ENCODE results near the gene PI4KA. TPM values are rescaled to one million over a fixed set of nuclear protein-coding genes. Genes with fewer than 3 reads are reported as not detected.

The PI4KA gene
- total RNA-seq, 6 experiments from 2014 or later, result 51.0 to 61.3 (median 57.2) TPM

DNA sequence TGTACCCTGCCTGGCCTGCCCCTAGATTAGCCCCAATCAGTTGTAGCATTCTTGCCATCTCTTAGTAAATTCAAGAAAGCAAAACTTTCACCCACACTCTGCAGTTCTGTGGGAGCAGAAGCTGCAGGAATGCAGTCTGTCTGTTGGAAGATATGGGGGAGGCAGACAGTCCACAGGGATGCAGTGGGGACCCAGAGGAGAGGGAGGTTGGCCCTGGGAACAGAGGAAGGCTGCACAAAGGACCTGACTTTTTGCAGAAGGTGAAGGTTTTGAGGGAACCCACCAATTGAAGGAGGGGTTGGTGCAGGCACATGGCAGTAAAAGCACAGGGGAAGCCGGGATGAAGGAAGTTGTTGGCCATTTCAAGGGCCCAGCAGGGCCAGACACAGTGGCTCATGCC lies 16.7 kb upstream of the PI4KA start:
- no peak overlapping the region for H3K4me3 Mint-ChIP-seq
- TF ChIP-seq, protein P1, sequence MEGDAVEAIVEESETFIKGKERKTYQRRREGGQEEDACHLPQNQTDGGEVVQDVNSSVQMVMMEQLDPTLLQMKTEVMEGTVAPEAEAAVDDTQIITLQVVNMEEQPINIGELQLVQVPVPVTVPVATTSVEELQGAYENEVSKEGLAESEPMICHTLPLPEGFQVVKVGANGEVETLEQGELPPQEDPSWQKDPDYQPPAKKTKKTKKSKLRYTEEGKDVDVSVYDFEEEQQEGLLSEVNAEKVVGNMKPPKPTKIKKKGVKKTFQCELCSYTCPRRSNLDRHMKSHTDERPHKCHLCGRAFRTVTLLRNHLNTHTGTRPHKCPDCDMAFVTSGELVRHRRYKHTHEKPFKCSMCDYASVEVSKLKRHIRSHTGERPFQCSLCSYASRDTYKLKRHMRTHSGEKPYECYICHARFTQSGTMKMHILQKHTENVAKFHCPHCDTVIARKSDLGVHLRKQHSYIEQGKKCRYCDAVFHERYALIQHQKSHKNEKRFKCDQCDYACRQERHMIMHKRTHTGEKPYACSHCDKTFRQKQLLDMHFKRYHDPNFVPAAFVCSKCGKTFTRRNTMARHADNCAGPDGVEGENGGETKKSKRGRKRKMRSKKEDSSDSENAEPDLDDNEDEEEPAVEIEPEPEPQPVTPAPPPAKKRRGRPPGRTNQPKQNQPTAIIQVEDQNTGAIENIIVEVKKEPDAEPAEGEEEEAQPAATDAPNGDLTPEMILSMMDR (IDR thresholded peaks at IDR 0.05), result no peak
- no peaks in the 10 kb centered on the region for H3K4me1 Mint-ChIP-seq (ENCODE audit: low read depth)
- peaks cover 4% of the 10 kb centered on the region; the same call in 1 of the 2 replicates for H3K36me3 Mint-ChIP-seq (ENCODE audit: low read depth)
- no peak overlapping the region for H3K27ac Mint-ChIP-seq
- no peak for DNase-seq
- H3K27me3 Mint-ChIP-seq (ENCODE audit: insufficient read depth), result no peaks in the 10 kb centered on the region; the same call in 1 of the 2 replicates
- no peaks in the 10 kb centered on the region for H3K9me3 Mint-ChIP-seq

DNA sequence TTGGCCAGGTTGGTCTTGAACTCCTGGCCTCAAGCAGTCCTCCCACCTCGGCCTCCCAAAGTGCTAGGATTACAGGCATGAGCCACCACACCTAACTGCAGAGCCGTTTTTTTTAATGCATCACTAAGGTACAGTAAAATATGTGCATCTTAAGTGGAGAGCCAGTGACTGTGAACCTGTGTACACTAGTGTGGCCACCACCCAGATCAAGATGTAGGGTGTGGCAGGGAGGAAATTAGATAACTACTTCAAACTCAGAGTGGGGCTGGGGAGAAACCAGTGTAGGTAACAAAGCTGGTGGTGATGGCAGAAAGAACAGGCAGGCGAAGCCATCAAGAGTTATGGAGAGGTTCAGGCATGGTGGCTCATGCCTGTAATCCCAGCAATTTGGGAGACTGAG lies 14.6 kb upstream of the PI4KA start:
- no peaks in the 10 kb centered on the region; the same call in 1 of the 2 replicates for H3K27me3 Mint-ChIP-seq (ENCODE audit: insufficient read depth)
- peaks cover 6% of the 10 kb centered on the region for H3K4me1 Mint-ChIP-seq (ENCODE audit: low read depth)
- no peak overlapping the region for H3K27ac Mint-ChIP-seq
- peaks cover 4% of the 10 kb centered on the region; the same call in 1 of the 2 replicates for H3K36me3 Mint-ChIP-seq (ENCODE audit: low read depth)
- H3K4me3 Mint-ChIP-seq, result no peak overlapping the region
- no peak for DNase-seq
- no peaks in the 10 kb centered on the region for H3K9me3 Mint-ChIP-seq
- TF ChIP-seq, protein P1 (IDR thresholded peaks at IDR 0.05), result no peak

GRCh38 chr22:20869234-20869633 lies 10.6 kb upstream of the PI4KA start:
- no peaks in the 10 kb centered on the region; the same call in 1 of the 2 replicates for H3K27me3 Mint-ChIP-seq (ENCODE audit: insufficient read depth)
- TF ChIP-seq, protein P1 (IDR thresholded peaks at IDR 0.05), result no peak
- no peaks in the 10 kb centered on the region for H3K9me3 Mint-ChIP-seq
- peaks cover 33% of the 10 kb centered on the region for H3K4me1 Mint-ChIP-seq (ENCODE audit: low read depth)
- DNase-seq, result no peak
- no peak overlapping the region for H3K4me3 Mint-ChIP-seq
- H3K36me3 Mint-ChIP-seq (ENCODE audit: low read depth), result no peaks in the 10 kb centered on the region
- no peak overlapping the region for H3K27ac Mint-ChIP-seq

GRCh38 chr22:20868025-20868962 lies 9.7 kb upstream of the PI4KA start:
- peak overlapping the region; percentile 59; the same call in 1 of the 2 replicates for H3K27ac Mint-ChIP-seq
- H3K36me3 Mint-ChIP-seq (ENCODE audit: low read depth), result no peaks in the 10 kb centered on the region
- H3K4me1 Mint-ChIP-seq (ENCODE audit: low read depth), result peaks cover 33% of the 10 kb centered on the region
- no peak for DNase-seq
- H3K9me3 Mint-ChIP-seq, result no peaks in the 10 kb centered on the region
- H3K27me3 Mint-ChIP-seq (ENCODE audit: insufficient read depth), result no peaks in the 10 kb centered on the region; the same call in 1 of the 2 replicates
- H3K4me3 Mint-ChIP-seq, result no peak overlapping the region
- TF ChIP-seq, protein P1 (IDR thresholded peaks at IDR 0.05), result no peak

DNA sequence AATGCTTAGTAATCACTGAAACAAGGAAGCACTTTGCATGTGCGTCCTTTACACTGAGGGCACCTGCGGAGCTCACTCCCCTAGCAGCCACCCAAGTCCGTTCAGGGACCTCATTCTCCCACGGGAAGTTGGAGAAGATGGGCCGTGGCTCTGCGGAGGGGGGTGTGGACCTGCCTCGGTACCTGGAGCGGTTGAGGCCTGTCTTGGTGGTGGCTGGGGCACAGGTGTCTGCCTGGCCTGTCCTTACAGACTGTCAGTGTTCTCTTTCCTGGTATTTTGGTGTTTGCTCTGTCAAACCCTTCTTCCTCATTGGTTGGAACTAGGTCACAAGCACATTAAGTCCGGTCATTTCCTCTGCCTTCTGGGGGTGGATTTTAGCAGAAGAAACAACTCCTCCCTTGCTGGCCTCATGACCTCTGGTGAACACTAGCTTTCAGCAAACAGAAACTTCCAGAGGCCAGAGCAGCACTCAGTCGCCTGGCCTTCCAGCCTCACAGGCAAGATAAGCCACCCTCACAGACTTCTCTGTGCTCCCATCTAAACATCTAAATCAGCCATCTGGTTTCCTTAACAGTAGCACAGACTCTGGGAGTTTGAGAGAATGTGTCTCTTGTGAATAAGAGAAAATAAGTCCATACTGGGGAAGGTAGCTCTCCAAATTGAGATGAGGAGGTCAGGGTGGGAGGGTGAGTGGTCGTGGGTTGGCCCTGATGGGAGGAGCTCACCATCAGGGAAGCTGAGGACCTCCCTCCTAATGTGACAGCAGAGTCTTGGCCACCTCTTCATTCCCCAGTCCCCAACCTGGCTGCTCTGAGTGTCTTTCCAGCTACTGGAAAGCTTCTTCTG lies 8.8 kb upstream of the PI4KA start:
- Mint-ChIP-seq H3K4me1 (ENCODE audit: low read depth) (peaks cover 33% of the 10 kb centered on the region), H3K27ac (peak overlapping the region; percentile 59)
- no peak for DNase-seq

More for the DNA sequence above, 8.8 kb upstream of the PI4KA start:
- Mint-ChIP-seq H3K36me3 (ENCODE audit: low read depth) (no peaks in the 10 kb centered on the region), H3K4me3 (no peak overlapping the region), H3K9me3 (no peaks in the 10 kb centered on the region), H3K27me3 (ENCODE audit: insufficient read depth) (no peaks in the 10 kb centered on the region; the same call in none of the 2 replicates)
- TF ChIP-seq, protein P1 (IDR thresholded peaks at IDR 0.05), result no peak

Measured in HFFc6 (cell line).